Prostate gland (tissue), 2 donors: ENCODE measurements around the gene LRRN4. TPM values are rescaled to one million over a fixed set of nuclear protein-coding genes. Genes with fewer than 3 reads are reported as not detected.

Experiments used
- DNase-seq: peaks from one replicate; pipeline ENCODE4 v3.0.0-alpha.2; 2019; ENCODE audit warnings: low spot score
- H3K27ac ChIP-seq, 2 donors: fragments of 200-600 bp; sonication (generic); 2 replicates each; pipeline ENCODE4 v1.5.1; 2017 to 2019
- H3K27me3 ChIP-seq: fragments of 200-600 bp; sonication (generic); replicated peaks from 2 replicates; pipeline ENCODE4 v1.5.1; 2019; ENCODE audit not compliant: insufficient read depth
- H3K36me3 ChIP-seq, 2 donors: fragments of 200-600 bp; sonication (generic); 1 replicate in 1 of 2; 2 replicates in 1 of 2; pipeline versions ENCODE4 v1.5.1 to v1.8.1; 2017 to 2019
- H3K4me1 ChIP-seq: fragments of 200-600 bp; sonication (generic); replicated peaks from 2 replicates; pipeline ENCODE4 v1.5.1; 2019
- H3K4me3 ChIP-seq, 2 donors: fragments of 200-600 bp; sonication (generic); 2 replicates each; pipeline ENCODE4 v1.5.1; 2017 to 2019
- H3K9me3 ChIP-seq: fragments of 200-600 bp; sonication (generic); 2 replicates; pipeline ENCODE4 v1.5.1; 2017
- CTCF ChIP-seq, 4 experiments: fragments of 200-600 bp in 2 of 4; fragments of 450-650 bp in 2 of 4; sonication (generic) in 2 of 4; IDR thresholded peaks; 1 replicate in 3 of 4; 2 replicates in 1 of 4; pipeline ENCODE4 v1.5.1; 2016 to 2019; ENCODE audit warnings: antibody characterized with exemption in 4 of 4, mild to moderate bottlenecking in 2 of 4, moderate library complexity in 2 of 4
- POLR2A ChIP-seq: fragments of 450-650 bp; IDR thresholded peaks from one replicate; pipeline ENCODE4 v1.6.1; 2016; ENCODE audit warnings: antibody characterized with exemption, mild to moderate bottlenecking
- POLR2AphosphoS5 ChIP-seq: sonication (generic); formaldehyde crosslinking; IDR thresholded peaks from one replicate; pipeline ENCODE4 v1.6.1; 2017; ENCODE audit warnings: antibody characterized with exemption
- WGBS: methylation state at CpG from one replicate; pipeline ENCODE4 v1.1.5; 2018; 5-methylcytosine and 5-hydroxymethylcytosine counted together
- intact Hi-C: fragments of 100-400 bp; cut with DNase I; formaldehyde crosslinking; loops from one replicate; pipeline ENCODE4 v1.14.2; 2022
- total RNA-seq, 2 donors: library from RNA; depleted of rRNA; stranded (reverse); fragments of >200 nt; gene quantifications; one replicate each; pipeline ENCODE4 v1.1.0, GENCODE V29; 2016

Gene LRRN4
- total RNA-seq, 2 donors from 2014 or later: 0.68 TPM; not detected in 1

- no peak for DNase-seq
- Histone ChIP-seq H3K27ac (no peak overlapping the region), H3K36me3 (no peaks in the 10 kb centered on the region), H3K9me3 (no peaks in the 10 kb centered on the region), H3K27me3 (no peaks in the 10 kb centered on the region), H3K4me1 (no peaks in the 10 kb centered on the region), H3K4me3 (no peak overlapping the region)
- intact Hi-C loops: no loop called here
- 53% methylated on average over 5 of the region's 5 CpGs for WGBS
- TF ChIP-seq POLR2A: no peak
- no peak for TF ChIP-seq POLR2AphosphoS5
- no peak for TF ChIP-seq CTCF (IDR thresholded peaks at IDR 0.05)
These were observed 41.5 kb upstream of the LRRN4 start for GRCh38 chr20:6095409-6095808.

GRCh38 chr20:6094565-6094964 lies 40.7 kb upstream of the LRRN4 start:
- H3K27ac ChIP-seq: peak overlapping the region in 1 of 2 donors; percentile 4
- 93% methylated on average over 4 of the region's 4 CpGs for WGBS
- H3K9me3 ChIP-seq: no peaks in the 10 kb centered on the region
- H3K4me3 ChIP-seq: no peak overlapping the region
- TF ChIP-seq POLR2AphosphoS5 (no peak), POLR2A (no peak), CTCF (IDR thresholded peaks at IDR 0.05) (no peak)
- no peak for DNase-seq
- no peaks in the 10 kb centered on the region for H3K4me1 ChIP-seq
- intact Hi-C loops: no loop called here
- no peaks in the 10 kb centered on the region for H3K27me3 ChIP-seq
- H3K36me3 ChIP-seq: no peaks in the 10 kb centered on the region

GRCh38 chr20:6094063-6094462 lies 40.2 kb upstream of the LRRN4 start:
- peak; percentile 29 for TF ChIP-seq POLR2AphosphoS5
- no peak for TF ChIP-seq POLR2A
- Histone ChIP-seq H3K9me3 (no peaks in the 10 kb centered on the region), H3K4me3 (no peak overlapping the region), H3K27ac (peak overlapping the region in 1 of 2 donors; percentile 4), H3K4me1 (no peaks in the 10 kb centered on the region), H3K36me3 (no peaks in the 10 kb centered on the region), H3K27me3 (no peaks in the 10 kb centered on the region)
- DNase-seq: no peak
- 30% methylated on average over 3 of the region's 3 CpGs for WGBS
- intact Hi-C loops: no loop called here

GRCh38 chr20:6091661-6092060 lies 37.8 kb upstream of the LRRN4 start:
- no peak for DNase-seq
- intact Hi-C loops: no loop called here
- TF ChIP-seq POLR2AphosphoS5 (no peak), CTCF (IDR thresholded peaks at IDR 0.05) (no peak), POLR2A (no peak)
- Histone ChIP-seq H3K4me1 (no peaks in the 10 kb centered on the region), H3K4me3 (no peak overlapping the region), H3K9me3 (no peaks in the 10 kb centered on the region), H3K27ac (no peak overlapping the region), H3K36me3 (no peaks in the 10 kb centered on the region), H3K27me3 (no peaks in the 10 kb centered on the region)
- 85% methylated on average over 8 of the region's 8 CpGs for WGBS

GRCh38 chr20:6086868-6087267 lies 33.0 kb upstream of the LRRN4 start:
- no peaks in the 10 kb centered on the region for H3K9me3 ChIP-seq
- TF ChIP-seq POLR2AphosphoS5: peak; percentile 30
- no peak for TF ChIP-seq CTCF (IDR thresholded peaks at IDR 0.05)
- no peaks in the 10 kb centered on the region for H3K36me3 ChIP-seq
- no peaks in the 10 kb centered on the region for H3K4me1 ChIP-seq
- H3K27me3 ChIP-seq: no peaks in the 10 kb centered on the region
- H3K27ac ChIP-seq: no peak overlapping the region
- peak; percentile 34 for DNase-seq
- WGBS: 46% methylated on average over 2 of the region's 2 CpGs
- no peak overlapping the region for H3K4me3 ChIP-seq
- intact Hi-C loops: no loop called here
